GM12878 (cell line): Measurements from ENCODE around the gene DNMT3A. TPM values are rescaled to one million over a fixed set of nuclear protein-coding genes. Genes with fewer than 3 reads are reported as not detected.

Source experiments
- GATAD2B ChIP-seq: fragments of 450-650 bp; conservative IDR thresholded peaks from 2 replicates; pipeline ENCODE4 v1.6.1; 2017; ENCODE audit warnings: low read depth, mild to moderate bottlenecking, moderate library complexity
- HDAC6 ChIP-seq: fragments of 200-600 bp; sonication (generic); IDR thresholded peaks from one replicate; pipeline ENCODE4 v1.8.0; 2017; ENCODE audit warnings: antibody characterized with exemption; ENCODE audit not compliant: unreplicated experiment
- HDGF ChIP-seq: fragments of 450-650 bp; IDR thresholded peaks from 2 replicates; pipeline ENCODE4 v1.6.1; 2016; ENCODE audit warnings: antibody characterized with exemption
- NRF1 ChIP-seq: conservative IDR thresholded peaks from 2 replicates; pipeline ENCODE4 v1.6.1; 2011; ENCODE audit warnings: mild to moderate bottlenecking, low read depth, low read length, improper control_type of control experiment
- RB1 ChIP-seq: fragments of 450-650 bp; formaldehyde crosslinking; IDR thresholded peaks from 2 replicates; pipeline ENCODE4 v1.6.1; 2017; ENCODE audit warnings: mild to moderate bottlenecking, borderline replicate concordance
- ZSCAN29 ChIP-seq: fragments of 450-650 bp; IDR thresholded peaks from 2 replicates; pipeline ENCODE4 v1.6.1; 2017; ENCODE audit warnings: mild to moderate bottlenecking, moderate library complexity
- polyA plus RNA-seq, 11 experiments: library from polyadenylated mRNA; depleted of rRNA in 4 of 11; unstranded in 6 of 11; stranded (reverse) in 5 of 11; fragments of >200 nt; fragmentation: Nextera tagmentation in 4 of 11; fragmentation: Illumina TruSeq in 1 of 11; extraction: Ambion mirVana in 4 of 11; extraction: Trizol in 1 of 11; gene quantifications; 1 replicate in 1 of 11; 2 replicates in 10 of 11; pipeline versions ENCODE4 v1.2.1 to v1.2.3, GENCODE V29; 2011 to 2016; ENCODE audit warnings: inconsistent platforms in 2 of 11, missing spikeins in 2 of 11, low read depth in 1 of 11
- total RNA-seq, 4 experiments: library from RNA; depleted of rRNA in 3 of 4; stranded (reverse); fragments of >200 nt in 3 of 4; fragmentation: Illumina TruSeq in 1 of 4; extraction: Trizol in 1 of 4; gene quantifications; 2 replicates each; pipeline versions ENCODE4 v1.2.1 to v1.2.3, GENCODE V29; 2013 to 2021
- TF ChIP-seq, protein P1 (sequence below): fragments of 450-650 bp; IDR thresholded peaks from 2 replicates; pipeline ENCODE4 v1.6.1; 2016; ENCODE audit warnings: mild to moderate bottlenecking, moderate library complexity, borderline replicate concordance
- TF ChIP-seq, protein P2 (sequence below): fragments of 450-650 bp; IDR thresholded peaks from 2 replicates; pipeline ENCODE4 v1.6.1; 2017; ENCODE audit warnings: mild to moderate bottlenecking, moderate library complexity
- TF ChIP-seq, protein P3 (sequence below): fragments of 450-650 bp; IDR thresholded peaks from 2 replicates; pipeline ENCODE4 v1.6.1; 2017; ENCODE audit warnings: mild to moderate bottlenecking

The DNMT3A gene
- total and polyA plus RNA-seq, 10 of the 15 experiments (the other 5 are each of a cell fraction or from before 2014, with no cell fraction given) = 7.4 to 51.6 (median 17.4) TPM

DNA sequence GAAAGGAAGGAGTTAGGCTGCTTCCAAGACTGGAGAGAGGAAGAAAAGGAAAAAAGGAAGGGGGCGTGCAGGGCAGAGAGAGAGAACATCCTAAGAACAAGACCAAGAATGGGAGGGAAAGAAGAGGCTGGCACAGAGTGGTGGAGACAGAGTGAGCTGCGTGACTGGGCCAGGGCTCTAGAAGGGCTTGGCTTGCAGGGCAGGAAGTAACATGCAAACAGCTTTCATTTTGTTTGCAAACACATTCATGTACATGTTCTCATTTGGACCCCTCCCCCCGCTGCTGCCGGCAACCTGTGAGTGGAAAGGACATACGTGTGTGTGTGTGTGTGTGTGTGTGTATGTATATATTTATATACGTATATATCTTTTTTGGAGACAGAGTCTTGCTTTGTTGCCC, 46.8 kb upstream of the DNMT3A start (continued):
- TF ChIP-seq, protein P1, sequence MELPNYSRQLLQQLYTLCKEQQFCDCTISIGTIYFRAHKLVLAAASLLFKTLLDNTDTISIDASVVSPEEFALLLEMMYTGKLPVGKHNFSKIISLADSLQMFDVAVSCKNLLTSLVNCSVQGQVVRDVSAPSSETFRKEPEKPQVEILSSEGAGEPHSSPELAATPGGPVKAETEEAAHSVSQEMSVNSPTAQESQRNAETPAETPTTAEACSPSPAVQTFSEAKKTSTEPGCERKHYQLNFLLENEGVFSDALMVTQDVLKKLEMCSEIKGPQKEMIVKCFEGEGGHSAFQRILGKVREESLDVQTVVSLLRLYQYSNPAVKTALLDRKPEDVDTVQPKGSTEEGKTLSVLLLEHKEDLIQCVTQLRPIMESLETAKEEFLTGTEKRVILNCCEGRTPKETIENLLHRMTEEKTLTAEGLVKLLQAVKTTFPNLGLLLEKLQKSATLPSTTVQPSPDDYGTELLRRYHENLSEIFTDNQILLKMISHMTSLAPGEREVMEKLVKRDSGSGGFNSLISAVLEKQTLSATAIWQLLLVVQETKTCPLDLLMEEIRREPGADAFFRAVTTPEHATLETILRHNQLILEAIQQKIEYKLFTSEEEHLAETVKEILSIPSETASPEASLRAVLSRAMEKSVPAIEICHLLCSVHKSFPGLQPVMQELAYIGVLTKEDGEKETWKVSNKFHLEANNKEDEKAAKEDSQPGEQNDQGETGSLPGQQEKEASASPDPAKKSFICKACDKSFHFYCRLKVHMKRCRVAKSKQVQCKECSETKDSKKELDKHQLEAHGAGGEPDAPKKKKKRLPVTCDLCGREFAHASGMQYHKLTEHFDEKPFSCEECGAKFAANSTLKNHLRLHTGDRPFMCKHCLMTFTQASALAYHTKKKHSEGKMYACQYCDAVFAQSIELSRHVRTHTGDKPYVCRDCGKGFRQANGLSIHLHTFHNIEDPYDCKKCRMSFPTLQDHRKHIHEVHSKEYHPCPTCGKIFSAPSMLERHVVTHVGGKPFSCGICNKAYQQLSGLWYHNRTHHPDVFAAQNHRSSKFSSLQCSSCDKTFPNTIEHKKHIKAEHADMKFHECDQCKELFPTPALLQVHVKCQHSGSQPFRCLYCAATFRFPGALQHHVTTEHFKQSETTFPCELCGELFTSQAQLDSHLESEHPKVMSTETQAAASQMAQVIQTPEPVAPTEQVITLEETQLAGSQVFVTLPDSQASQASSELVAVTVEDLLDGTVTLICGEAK = no peak
- TF ChIP-seq RB1 (no peak), NRF1 (no peak), HDGF (0 out of 2 replicates have a peak, but pooled peaks have one; percentile 33), GATAD2B (no peak), ZSCAN29 (no peak), HDAC6 (no peak)
- TF ChIP-seq, protein P2, sequence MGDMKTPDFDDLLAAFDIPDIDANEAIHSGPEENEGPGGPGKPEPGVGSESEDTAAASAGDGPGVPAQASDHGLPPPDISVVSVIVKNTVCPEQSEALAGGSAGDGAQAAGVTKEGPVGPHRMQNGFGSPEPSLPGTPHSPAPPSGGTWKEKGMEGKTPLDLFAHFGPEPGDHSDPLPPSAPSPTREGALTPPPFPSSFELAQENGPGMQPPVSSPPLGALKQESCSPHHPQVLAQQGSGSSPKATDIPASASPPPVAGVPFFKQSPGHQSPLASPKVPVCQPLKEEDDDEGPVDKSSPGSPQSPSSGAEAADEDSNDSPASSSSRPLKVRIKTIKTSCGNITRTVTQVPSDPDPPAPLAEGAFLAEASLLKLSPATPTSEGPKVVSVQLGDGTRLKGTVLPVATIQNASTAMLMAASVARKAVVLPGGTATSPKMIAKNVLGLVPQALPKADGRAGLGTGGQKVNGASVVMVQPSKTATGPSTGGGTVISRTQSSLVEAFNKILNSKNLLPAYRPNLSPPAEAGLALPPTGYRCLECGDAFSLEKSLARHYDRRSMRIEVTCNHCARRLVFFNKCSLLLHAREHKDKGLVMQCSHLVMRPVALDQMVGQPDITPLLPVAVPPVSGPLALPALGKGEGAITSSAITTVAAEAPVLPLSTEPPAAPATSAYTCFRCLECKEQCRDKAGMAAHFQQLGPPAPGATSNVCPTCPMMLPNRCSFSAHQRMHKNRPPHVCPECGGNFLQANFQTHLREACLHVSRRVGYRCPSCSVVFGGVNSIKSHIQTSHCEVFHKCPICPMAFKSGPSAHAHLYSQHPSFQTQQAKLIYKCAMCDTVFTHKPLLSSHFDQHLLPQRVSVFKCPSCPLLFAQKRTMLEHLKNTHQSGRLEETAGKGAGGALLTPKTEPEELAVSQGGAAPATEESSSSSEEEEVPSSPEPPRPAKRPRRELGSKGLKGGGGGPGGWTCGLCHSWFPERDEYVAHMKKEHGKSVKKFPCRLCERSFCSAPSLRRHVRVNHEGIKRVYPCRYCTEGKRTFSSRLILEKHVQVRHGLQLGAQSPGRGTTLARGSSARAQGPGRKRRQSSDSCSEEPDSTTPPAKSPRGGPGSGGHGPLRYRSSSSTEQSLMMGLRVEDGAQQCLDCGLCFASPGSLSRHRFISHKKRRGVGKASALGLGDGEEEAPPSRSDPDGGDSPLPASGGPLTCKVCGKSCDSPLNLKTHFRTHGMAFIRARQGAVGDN = no peak
- TF ChIP-seq, protein P3, sequence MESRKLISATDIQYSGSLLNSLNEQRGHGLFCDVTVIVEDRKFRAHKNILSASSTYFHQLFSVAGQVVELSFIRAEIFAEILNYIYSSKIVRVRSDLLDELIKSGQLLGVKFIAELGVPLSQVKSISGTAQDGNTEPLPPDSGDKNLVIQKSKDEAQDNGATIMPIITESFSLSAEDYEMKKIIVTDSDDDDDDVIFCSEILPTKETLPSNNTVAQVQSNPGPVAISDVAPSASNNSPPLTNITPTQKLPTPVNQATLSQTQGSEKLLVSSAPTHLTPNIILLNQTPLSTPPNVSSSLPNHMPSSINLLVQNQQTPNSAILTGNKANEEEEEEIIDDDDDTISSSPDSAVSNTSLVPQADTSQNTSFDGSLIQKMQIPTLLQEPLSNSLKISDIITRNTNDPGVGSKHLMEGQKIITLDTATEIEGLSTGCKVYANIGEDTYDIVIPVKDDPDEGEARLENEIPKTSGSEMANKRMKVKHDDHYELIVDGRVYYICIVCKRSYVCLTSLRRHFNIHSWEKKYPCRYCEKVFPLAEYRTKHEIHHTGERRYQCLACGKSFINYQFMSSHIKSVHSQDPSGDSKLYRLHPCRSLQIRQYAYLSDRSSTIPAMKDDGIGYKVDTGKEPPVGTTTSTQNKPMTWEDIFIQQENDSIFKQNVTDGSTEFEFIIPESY = no peak
